ENCODE measurements around the gene CAPN2.
"Not testable (repeated sequence)": the region's sequence is repeated elsewhere in the genome, so short reads cannot be mapped to it uniquely, and the experiment has no call there.

The CAPN2 gene

DNA sequence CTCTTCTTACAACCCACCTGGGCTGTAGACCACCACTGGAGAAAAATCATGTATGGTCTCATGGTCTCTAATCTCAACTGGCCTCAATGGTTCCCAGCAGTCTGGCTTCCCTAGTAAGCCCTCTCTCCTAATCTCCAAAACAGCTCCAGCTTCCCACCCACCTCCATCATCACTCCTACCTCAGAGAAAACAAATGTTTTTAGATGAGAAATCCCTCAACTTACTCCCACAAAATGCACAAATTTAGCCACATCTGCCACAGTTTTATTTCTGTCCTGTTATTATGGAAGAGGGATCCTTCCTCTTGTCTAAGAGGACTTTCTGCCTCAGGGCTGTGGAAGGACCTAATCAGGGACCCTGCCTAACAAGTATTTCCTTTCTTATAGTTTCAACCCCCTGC is 101.3 kb downstream of the CAPN2 start:
- Histone ChIP-seq H3K4me1 (ENCODE audit: low read depth, poor library complexity, severe bottlenecking) (no peaks in the 10 kb centered on the region), H3K4me3 (IDR thresholded peaks at IDR 0.05; ENCODE audit: insufficient read depth, low read depth, low read length) (no peak overlapping the region), H3K4me2 (no peak overlapping the region), H3K36me3 (ENCODE audit: insufficient read depth) (no peaks in the 10 kb centered on the region), H4K20me1 (ENCODE audit: insufficient read depth) (no peaks in the 10 kb centered on the region), H3K27ac (no peak overlapping the region), H2AFZ (ENCODE audit: low read depth) (no peak overlapping the region), H3K79me2 (ENCODE audit: insufficient read depth, low read depth) (peaks cover 9% of the 10 kb centered on the region; the same call in 1 of the 2 replicates), H3K27me3 (ENCODE audit: insufficient read depth, low read depth) (no peaks in the 10 kb centered on the region), H3K9ac (no peak overlapping the region)
- TF ChIP-seq, protein P1, sequence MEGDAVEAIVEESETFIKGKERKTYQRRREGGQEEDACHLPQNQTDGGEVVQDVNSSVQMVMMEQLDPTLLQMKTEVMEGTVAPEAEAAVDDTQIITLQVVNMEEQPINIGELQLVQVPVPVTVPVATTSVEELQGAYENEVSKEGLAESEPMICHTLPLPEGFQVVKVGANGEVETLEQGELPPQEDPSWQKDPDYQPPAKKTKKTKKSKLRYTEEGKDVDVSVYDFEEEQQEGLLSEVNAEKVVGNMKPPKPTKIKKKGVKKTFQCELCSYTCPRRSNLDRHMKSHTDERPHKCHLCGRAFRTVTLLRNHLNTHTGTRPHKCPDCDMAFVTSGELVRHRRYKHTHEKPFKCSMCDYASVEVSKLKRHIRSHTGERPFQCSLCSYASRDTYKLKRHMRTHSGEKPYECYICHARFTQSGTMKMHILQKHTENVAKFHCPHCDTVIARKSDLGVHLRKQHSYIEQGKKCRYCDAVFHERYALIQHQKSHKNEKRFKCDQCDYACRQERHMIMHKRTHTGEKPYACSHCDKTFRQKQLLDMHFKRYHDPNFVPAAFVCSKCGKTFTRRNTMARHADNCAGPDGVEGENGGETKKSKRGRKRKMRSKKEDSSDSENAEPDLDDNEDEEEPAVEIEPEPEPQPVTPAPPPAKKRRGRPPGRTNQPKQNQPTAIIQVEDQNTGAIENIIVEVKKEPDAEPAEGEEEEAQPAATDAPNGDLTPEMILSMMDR (conservative IDR thresholded peaks at IDR 0.05; ENCODE audit: low read depth, low read length), result no peak

DNA sequence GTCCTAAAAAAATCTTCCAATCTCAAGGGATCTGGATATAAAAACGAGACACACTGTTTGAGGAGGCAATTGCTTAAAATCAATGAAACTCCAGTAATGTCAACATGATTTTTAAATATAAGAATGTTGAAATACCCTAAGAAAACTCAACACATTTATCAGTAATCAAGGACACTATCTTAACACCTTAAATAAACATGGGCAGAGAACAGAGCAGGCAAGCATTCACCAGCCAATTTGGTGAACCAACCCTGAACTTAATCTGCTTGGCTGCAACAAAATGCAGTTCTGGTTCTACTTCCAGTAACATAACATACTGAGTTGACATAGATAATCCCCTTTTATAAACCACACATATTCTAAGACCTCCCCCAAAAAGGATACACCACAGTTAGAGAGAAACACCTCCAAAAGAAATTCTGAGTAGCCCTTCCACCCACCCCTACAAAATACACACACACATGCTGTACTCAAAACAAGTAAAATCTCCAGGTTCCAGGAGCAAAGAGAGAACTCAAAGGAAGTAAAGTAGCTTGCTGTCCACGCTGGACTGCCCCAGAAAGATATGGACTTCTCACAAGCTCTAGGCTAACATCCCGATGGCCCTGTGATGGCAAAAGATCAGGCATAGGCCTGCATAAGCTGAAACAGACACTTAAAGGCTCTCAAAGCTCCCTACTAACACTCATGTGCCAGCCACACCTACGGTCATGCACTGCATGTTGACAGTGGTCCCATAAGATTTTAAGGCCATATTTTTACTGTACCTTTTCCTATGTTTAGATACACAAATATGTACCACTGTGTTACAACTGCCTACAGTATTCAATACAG is 102.9 kb downstream of the CAPN2 start:
- no peak overlapping the region for H3K9ac ChIP-seq
- peaks cover 9% of the 10 kb centered on the region; the same call in 1 of the 2 replicates for H3K79me2 ChIP-seq (ENCODE audit: insufficient read depth, low read depth)
- H3K4me3 ChIP-seq (IDR thresholded peaks at IDR 0.05; ENCODE audit: insufficient read depth, low read depth, low read length), result no peak overlapping the region
- no peak overlapping the region for H3K4me2 ChIP-seq
- no peak overlapping the region for H2AFZ ChIP-seq (ENCODE audit: low read depth)
- no peaks in the 10 kb centered on the region for H4K20me1 ChIP-seq (ENCODE audit: insufficient read depth)
- no peak overlapping the region for H3K27ac ChIP-seq
- H3K4me1 ChIP-seq (ENCODE audit: low read depth, poor library complexity, severe bottlenecking), result peaks cover 6% of the 10 kb centered on the region
- TF ChIP-seq, protein P1 (conservative IDR thresholded peaks at IDR 0.05; ENCODE audit: low read depth, low read length), result no peak
- no peaks in the 10 kb centered on the region for H3K36me3 ChIP-seq (ENCODE audit: insufficient read depth)
- no peaks in the 10 kb centered on the region for H3K27me3 ChIP-seq (ENCODE audit: insufficient read depth, low read depth)

DNA sequence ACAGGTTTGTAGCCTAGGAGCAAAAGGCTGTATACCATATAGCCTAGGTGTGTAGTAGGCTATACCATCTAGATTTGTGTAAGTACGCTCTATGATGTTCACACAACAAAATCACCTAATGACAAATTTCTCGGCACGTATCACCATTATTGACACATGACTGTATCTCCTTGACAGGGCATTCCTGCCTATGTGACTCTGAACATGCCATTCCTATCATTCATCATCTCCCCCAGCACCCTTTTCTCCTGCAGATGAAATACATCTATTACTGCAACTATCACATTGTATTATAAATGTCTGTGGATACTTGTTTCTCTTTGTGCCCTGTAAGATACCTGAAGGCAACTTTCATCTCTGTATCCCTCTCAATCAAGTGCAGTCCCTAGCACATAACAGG is 103.5 kb downstream of the CAPN2 start:
- no peaks in the 10 kb centered on the region for H4K20me1 ChIP-seq (ENCODE audit: insufficient read depth)
- no peak overlapping the region for H3K9ac ChIP-seq
- H3K79me2 ChIP-seq (ENCODE audit: insufficient read depth, low read depth), result peaks cover 9% of the 10 kb centered on the region; the same call in 1 of the 2 replicates
- H3K36me3 ChIP-seq (ENCODE audit: insufficient read depth), result no peaks in the 10 kb centered on the region
- H3K4me3 ChIP-seq (IDR thresholded peaks at IDR 0.05; ENCODE audit: insufficient read depth, low read depth, low read length), result no peak overlapping the region
- TF ChIP-seq, protein P1 (conservative IDR thresholded peaks at IDR 0.05; ENCODE audit: low read depth, low read length), result no peak
- H3K27me3 ChIP-seq (ENCODE audit: insufficient read depth, low read depth), result no peaks in the 10 kb centered on the region
- no peak overlapping the region for H3K4me2 ChIP-seq
- H2AFZ ChIP-seq (ENCODE audit: low read depth), result no peak overlapping the region
- H3K4me1 ChIP-seq (ENCODE audit: low read depth, poor library complexity, severe bottlenecking), result peaks cover 8% of the 10 kb centered on the region
- H3K27ac ChIP-seq, result no peak overlapping the region

DNA sequence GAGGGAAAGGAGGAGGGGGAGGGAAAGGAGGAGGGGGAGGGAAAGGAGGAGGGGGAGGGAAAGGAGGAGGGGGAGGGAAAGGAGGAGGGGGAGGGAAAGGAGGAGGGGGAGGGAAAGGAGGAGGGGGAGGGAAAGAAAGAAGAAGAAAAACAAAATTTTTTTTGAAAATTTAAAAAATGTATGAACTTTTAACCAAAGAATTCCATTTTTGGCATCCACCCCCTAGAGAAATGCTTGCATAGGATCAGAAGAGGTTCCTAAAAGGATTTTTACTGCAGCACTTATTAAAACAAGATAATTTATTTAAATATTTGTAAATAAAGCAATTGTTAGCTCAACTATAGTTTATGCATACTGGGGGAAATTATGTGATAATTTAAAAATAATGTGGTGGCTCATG is 104.9 kb downstream of the CAPN2 start:
- H3K27ac ChIP-seq; H3K4me3 ChIP-seq (IDR thresholded peaks at IDR 0.05; ENCODE audit: insufficient read depth, low read depth, low read length); H3K9ac ChIP-seq; H3K4me1 ChIP-seq (ENCODE audit: low read depth, poor library complexity, severe bottlenecking); H4K20me1 ChIP-seq (ENCODE audit: insufficient read depth); H3K27me3 ChIP-seq (ENCODE audit: insufficient read depth, low read depth); H3K4me2 ChIP-seq; H3K36me3 ChIP-seq (ENCODE audit: insufficient read depth); H2AFZ ChIP-seq (ENCODE audit: low read depth): not testable (repeated sequence)
- peaks cover 11% of the 10 kb centered on the region; the same call in 1 of the 2 replicates for H3K79me2 ChIP-seq (ENCODE audit: insufficient read depth, low read depth)
